HepG2 (cell line): Measurements from ENCODE around the gene ALS2. TPM values are rescaled to one million over a fixed set of nuclear protein-coding genes. Genes with fewer than 3 reads are reported as not detected.

Experiments
- ZNF674 ChIP-seq: sonication (generic); formaldehyde crosslinking; IDR thresholded peaks from 2 replicates; pipeline ENCODE4 v1.5.0; 2020; ENCODE audit warnings: low read depth, mild to moderate bottlenecking, missing genetic modification reagents
- ZNF766 ChIP-seq: sonication (generic); formaldehyde crosslinking; IDR thresholded peaks from 2 replicates; pipeline ENCODE4 v1.5.0; 2020; ENCODE audit warnings: missing genetic modification reagents, borderline replicate concordance
- polyA plus RNA-seq, 8 experiments: library from polyadenylated mRNA; depleted of rRNA in 3 of 8; stranded (reverse) in 7 of 8; unstranded in 1 of 8; fragments of >200 nt; fragmentation: Illumina TruSeq in 4 of 8; extraction: Trizol in 4 of 8; gene quantifications; 2 replicates each; pipeline versions ENCODE4 v1.2.1 to v1.2.3, GENCODE V29; 2011 to 2016; ENCODE audit warnings: low read depth in 4 of 8, missing spikeins in 1 of 8, mixed read lengths in 1 of 8; ENCODE audit not compliant: insufficient read depth in 1 of 8
- total RNA-seq, 5 experiments: library from RNA; depleted of rRNA; stranded (reverse); fragments of >200 nt; fragmentation: Illumina TruSeq; extraction: Trizol; gene quantifications; 2 replicates each; pipeline ENCODE4 v1.2.3, GENCODE V29; 2016; ENCODE audit warnings: low read depth in 1 of 5
- TF ChIP-seq, protein P1 (sequence below): IDR thresholded peaks from 2 replicates; pipeline ENCODE4 v1.6.1; 2016; ENCODE audit warnings: low read depth, missing genetic modification reagents, missing compliant biosample characterization
- TF ChIP-seq, protein P2 (sequence below), 2 experiments: sonication (generic) in 1 of 2; formaldehyde crosslinking in 1 of 2; IDR thresholded peaks; 2 replicates each; pipeline versions ENCODE4 v1.4.0 to v1.6.1; 2018 to 2020; ENCODE audit warnings: missing genetic modification reagents in 2 of 2, borderline replicate concordance in 1 of 2, low read depth in 1 of 2, mild to moderate bottlenecking in 1 of 2, missing biosample characterization in 1 of 2

The ALS2 gene
- total and polyA plus RNA-seq, 2 of the 13 experiments (the other 11 are each of a cell fraction or from before 2014, with no cell fraction given): 12.7 to 19.3 TPM

DNA sequence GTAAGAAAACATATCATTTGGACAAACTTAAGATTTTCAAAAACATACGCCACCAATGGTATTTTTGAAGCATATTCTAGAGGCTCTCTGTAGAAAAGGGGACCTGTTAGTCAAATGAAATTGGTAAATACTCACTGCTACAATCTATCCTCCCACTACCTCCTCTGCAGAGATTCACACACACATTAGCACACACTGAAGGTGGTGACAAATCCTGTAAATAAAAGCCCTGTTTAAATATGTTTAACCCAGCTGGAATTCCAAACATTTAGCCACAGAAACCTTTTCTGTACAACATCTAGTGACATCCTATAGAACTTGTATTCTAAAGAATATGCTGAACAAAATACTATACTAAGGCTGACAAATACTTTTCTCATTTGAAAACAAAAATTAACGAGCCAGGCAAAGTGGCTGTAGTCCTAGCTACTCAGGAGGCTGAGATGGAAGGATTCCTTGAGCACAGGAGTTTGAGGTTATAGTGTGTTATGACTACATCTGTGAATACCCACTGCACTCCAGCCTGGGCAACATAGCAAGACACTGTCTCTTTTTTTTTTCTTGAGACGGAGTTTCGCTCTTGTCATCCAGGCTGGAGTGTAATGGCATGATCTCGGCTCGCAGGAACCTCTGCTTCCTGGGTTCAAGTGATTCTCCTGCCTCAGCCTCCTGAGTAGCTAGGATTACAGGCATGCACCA, 25.9 kb downstream of the ALS2 start (continued):
- TF ChIP-seq ZNF766 (CRISPR knock-in tag): no peak
- TF ChIP-seq, protein P1, sequence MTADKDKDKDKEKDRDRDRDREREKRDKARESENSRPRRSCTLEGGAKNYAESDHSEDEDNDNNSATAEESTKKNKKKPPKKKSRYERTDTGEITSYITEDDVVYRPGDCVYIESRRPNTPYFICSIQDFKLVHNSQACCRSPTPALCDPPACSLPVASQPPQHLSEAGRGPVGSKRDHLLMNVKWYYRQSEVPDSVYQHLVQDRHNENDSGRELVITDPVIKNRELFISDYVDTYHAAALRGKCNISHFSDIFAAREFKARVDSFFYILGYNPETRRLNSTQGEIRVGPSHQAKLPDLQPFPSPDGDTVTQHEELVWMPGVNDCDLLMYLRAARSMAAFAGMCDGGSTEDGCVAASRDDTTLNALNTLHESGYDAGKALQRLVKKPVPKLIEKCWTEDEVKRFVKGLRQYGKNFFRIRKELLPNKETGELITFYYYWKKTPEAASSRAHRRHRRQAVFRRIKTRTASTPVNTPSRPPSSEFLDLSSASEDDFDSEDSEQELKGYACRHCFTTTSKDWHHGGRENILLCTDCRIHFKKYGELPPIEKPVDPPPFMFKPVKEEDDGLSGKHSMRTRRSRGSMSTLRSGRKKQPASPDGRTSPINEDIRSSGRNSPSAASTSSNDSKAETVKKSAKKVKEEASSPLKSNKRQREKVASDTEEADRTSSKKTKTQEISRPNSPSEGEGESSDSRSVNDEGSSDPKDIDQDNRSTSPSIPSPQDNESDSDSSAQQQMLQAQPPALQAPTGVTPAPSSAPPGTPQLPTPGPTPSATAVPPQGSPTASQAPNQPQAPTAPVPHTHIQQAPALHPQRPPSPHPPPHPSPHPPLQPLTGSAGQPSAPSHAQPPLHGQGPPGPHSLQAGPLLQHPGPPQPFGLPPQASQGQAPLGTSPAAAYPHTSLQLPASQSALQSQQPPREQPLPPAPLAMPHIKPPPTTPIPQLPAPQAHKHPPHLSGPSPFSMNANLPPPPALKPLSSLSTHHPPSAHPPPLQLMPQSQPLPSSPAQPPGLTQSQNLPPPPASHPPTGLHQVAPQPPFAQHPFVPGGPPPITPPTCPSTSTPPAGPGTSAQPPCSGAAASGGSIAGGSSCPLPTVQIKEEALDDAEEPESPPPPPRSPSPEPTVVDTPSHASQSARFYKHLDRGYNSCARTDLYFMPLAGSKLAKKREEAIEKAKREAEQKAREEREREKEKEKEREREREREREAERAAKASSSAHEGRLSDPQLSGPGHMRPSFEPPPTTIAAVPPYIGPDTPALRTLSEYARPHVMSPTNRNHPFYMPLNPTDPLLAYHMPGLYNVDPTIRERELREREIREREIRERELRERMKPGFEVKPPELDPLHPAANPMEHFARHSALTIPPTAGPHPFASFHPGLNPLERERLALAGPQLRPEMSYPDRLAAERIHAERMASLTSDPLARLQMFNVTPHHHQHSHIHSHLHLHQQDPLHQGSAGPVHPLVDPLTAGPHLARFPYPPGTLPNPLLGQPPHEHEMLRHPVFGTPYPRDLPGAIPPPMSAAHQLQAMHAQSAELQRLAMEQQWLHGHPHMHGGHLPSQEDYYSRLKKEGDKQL (CRISPR knock-in tag): peak; percentile 61; the same call in 1 of the 2 replicates
- no peak for TF ChIP-seq ZNF674 (CRISPR knock-in tag)
- TF ChIP-seq, protein P2, sequence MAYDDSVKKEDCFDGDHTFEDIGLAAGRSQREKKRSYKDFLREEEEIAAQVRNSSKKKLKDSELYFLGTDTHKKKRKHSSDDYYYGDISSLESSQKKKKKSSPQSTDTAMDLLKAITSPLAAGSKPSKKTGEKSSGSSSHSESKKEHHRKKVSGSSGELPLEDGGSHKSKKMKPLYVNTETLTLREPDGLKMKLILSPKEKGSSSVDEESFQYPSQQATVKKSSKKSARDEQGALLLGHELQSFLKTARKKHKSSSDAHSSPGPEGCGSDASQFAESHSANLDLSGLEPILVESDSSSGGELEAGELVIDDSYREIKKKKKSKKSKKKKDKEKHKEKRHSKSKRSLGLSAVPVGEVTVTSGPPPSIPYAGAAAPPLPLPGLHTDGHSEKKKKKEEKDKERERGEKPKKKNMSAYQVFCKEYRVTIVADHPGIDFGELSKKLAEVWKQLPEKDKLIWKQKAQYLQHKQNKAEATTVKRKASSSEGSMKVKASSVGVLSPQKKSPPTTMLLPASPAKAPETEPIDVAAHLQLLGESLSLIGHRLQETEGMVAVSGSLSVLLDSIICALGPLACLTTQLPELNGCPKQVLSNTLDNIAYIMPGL (CRISPR knock-in tag; IDR thresholded peaks at IDR 0.05; ENCODE audit: borderline replicate concordance in 1 of 2, low read depth in 1 of 2): no peak
- TF ChIP-seq, all 625 proteins: peak for 51
